Loucy (cell line): ENCODE results near the gene ZNF528.

Experiments used
- H2AFZ ChIP-seq: fragments of 200-600 bp; sonication (generic); 2 replicates; pipeline ENCODE4 v1.6.0; 2016; ENCODE audit warnings: antibody characterized with exemption, mild to moderate bottlenecking, low read length, moderate library complexity
- H3F3A ChIP-seq: fragments of 200-600 bp; 2 replicates; pipeline ENCODE4 v1.6.0; 2016; ENCODE audit warnings: antibody characterized with exemption, low read depth, mild to moderate bottlenecking
- H3K27me3 ChIP-seq: fragments of 200-600 bp; sonication (generic); 2 replicates; pipeline ENCODE4 v1.6.1; 2014; ENCODE audit warnings: low read length, mild to moderate bottlenecking; ENCODE audit not compliant: insufficient read depth, poor library complexity, severe bottlenecking
- H3K36me3 ChIP-seq: fragments of 200-600 bp; sonication (generic); 2 replicates; pipeline ENCODE4 v1.6.1; 2016; ENCODE audit warnings: low read length; ENCODE audit not compliant: insufficient read depth
- H3K4me1 ChIP-seq: fragments of 200-600 bp; sonication (generic); 2 replicates; pipeline ENCODE4 v1.5.1; 2014; ENCODE audit warnings: low read length, mild to moderate bottlenecking; ENCODE audit not compliant: insufficient read depth, poor library complexity, severe bottlenecking
- H3K4me2 ChIP-seq: fragments of 200-600 bp; sonication (generic); 2 replicates; pipeline ENCODE4 v1.6.0; 2014; ENCODE audit warnings: antibody characterized with exemption, low read length, low read depth, mild to moderate bottlenecking; ENCODE audit not compliant: poor library complexity, severe bottlenecking
- H3K4me3 ChIP-seq: fragments of 200-600 bp; sonication (generic); 2 replicates; pipeline ENCODE4 v1.5.1; 2014; ENCODE audit warnings: low read length, mild to moderate bottlenecking, mixed read lengths; ENCODE audit not compliant: poor library complexity, severe bottlenecking
- H3K79me2 ChIP-seq: fragments of 200-600 bp; sonication (generic); 2 replicates; pipeline ENCODE4 v1.6.1; 2014; ENCODE audit warnings: low read length; ENCODE audit not compliant: insufficient read depth
- H3K9ac ChIP-seq: fragments of 200-600 bp; sonication (generic); 2 replicates; pipeline ENCODE4 v1.6.0; 2014; ENCODE audit warnings: mild to moderate bottlenecking, low read depth, low read length, moderate library complexity; ENCODE audit not compliant: poor library complexity, severe bottlenecking
- H3K9me2 ChIP-seq: fragments of 200-600 bp; sonication (generic); replicated peaks from 2 replicates; pipeline ENCODE4 v1.6.1; 2016; ENCODE audit warnings: low read depth, low read length, mixed read lengths
- H3K9me3 ChIP-seq: fragments of 200-600 bp; sonication (generic); 2 replicates; pipeline ENCODE4 v1.6.1; 2014; ENCODE audit warnings: mild to moderate bottlenecking, antibody characterized with exemption, low read length, low read depth; ENCODE audit not compliant: insufficient read depth
- H4K20me1 ChIP-seq: fragments of 200-600 bp; sonication (generic); 2 replicates; pipeline ENCODE4 v1.6.0; 2014; ENCODE audit warnings: antibody characterized with exemption, low read length, mild to moderate bottlenecking; ENCODE audit not compliant: insufficient read depth, poor library complexity, severe bottlenecking
- CTCF ChIP-seq: fragments of 200-600 bp; sonication (generic); conservative IDR thresholded peaks from 2 replicates; pipeline ENCODE4 v1.5.1; 2014; ENCODE audit warnings: mild to moderate bottlenecking, antibody characterized with exemption, low read length
- EZH2phosphoT487 ChIP-seq: fragments of 200-600 bp; IDR thresholded peaks from 2 replicates; pipeline ENCODE4 v1.6.1; 2018; ENCODE audit warnings: antibody characterized with exemption, mild to moderate bottlenecking, moderate library complexity, borderline replicate concordance

The ZNF528 gene

GRCh38 chr19:52428937-52429336 is 31.3 kb downstream of the ZNF528 start, which contains the start of gene ZNF534:
ZNF534 (plus strand) TSS chr19:52429148; CDS start chr19:52431475, 2,327 bp downstream.
- H4K20me1 ChIP-seq = no peaks in the 10 kb centered on the region
- H2AFZ ChIP-seq = no peak within 1 kb of the TSS
- H3K4me3 ChIP-seq = no peak within 1 kb of the TSS
- TF ChIP-seq EZH2phosphoT487 (no peak), CTCF (no peak)
- H3F3A ChIP-seq = no peaks in the 10 kb centered on the region
- H3K9me3 ChIP-seq = no peaks in the 10 kb centered on the region; the same call in 1 of the 2 replicates
- no peaks in the 10 kb centered on the region for H3K9me2 ChIP-seq
- H3K27me3 ChIP-seq = no peaks in the 10 kb centered on the region
- H3K36me3 ChIP-seq = no peaks in the 10 kb centered on the region
- no peak within 1 kb of the TSS for H3K4me2 ChIP-seq
- no peaks in the 10 kb centered on the region for H3K79me2 ChIP-seq
- H3K4me1 ChIP-seq = no peaks in the 10 kb centered on the region
- H3K9ac ChIP-seq = no peak within 1 kb of the TSS

- H3F3A ChIP-seq = no peaks in the 10 kb centered on the region
- H3K9me2 ChIP-seq = no peaks in the 10 kb centered on the region
- no peaks in the 10 kb centered on the region; the same call in 1 of the 2 replicates for H3K9me3 ChIP-seq
- H3K9ac ChIP-seq = no peak overlapping the region
- H3K4me2 ChIP-seq = no peak overlapping the region
- TF ChIP-seq EZH2phosphoT487 (no peak), CTCF (no peak)
- no peaks in the 10 kb centered on the region for H3K27me3 ChIP-seq
- H3K4me3 ChIP-seq = no peak overlapping the region
- no peaks in the 10 kb centered on the region for H4K20me1 ChIP-seq
- no peaks in the 10 kb centered on the region for H3K4me1 ChIP-seq
- no peak overlapping the region for H2AFZ ChIP-seq
- H3K79me2 ChIP-seq = no peaks in the 10 kb centered on the region
- no peaks in the 10 kb centered on the region for H3K36me3 ChIP-seq
These were observed 44.5 kb downstream of the ZNF528 start for GRCh38 chr19:52442179-52442578.

- Histone ChIP-seq H3K79me2 (no peaks in the 10 kb centered on the region), H3K4me2 (no peak overlapping the region), H3K9me2 (no peaks in the 10 kb centered on the region), H3K27me3 (no peaks in the 10 kb centered on the region), H4K20me1 (no peaks in the 10 kb centered on the region), H3K9ac (no peak overlapping the region), H3K9me3 (no peaks in the 10 kb centered on the region; the same call in 1 of the 2 replicates), H2AFZ (no peak overlapping the region), H3K36me3 (no peaks in the 10 kb centered on the region), H3F3A (no peaks in the 10 kb centered on the region), H3K4me1 (no peaks in the 10 kb centered on the region), H3K4me3 (no peak overlapping the region)
- no peak for TF ChIP-seq CTCF
- no peak for TF ChIP-seq EZH2phosphoT487
These were observed 46.9 kb downstream of the ZNF528 start for GRCh38 chr19:52444506-52444905.
